H1 (cell line): Measurements from ENCODE around the gene MYO16. TPM values are rescaled to one million over a fixed set of nuclear protein-coding genes. Genes with fewer than 3 reads are reported as not detected.

Experiments
- CTCF ChIA-PET: fragments of 300-600 bp; sonication (Branson Sonifier 250); formaldehyde crosslinking; loops from one replicate; lab custom pipeline; 2021; ENCODE audit not compliant: partially characterized antibody; lab: Charles Lee
- POLR2A ChIA-PET: fragments of 300-600 bp; sonication (Branson Sonifier 250); formaldehyde crosslinking; loops from one replicate; lab custom pipeline; 2021; ENCODE audit warnings: inconsistent platforms; ENCODE audit not compliant: partially characterized antibody; lab: Charles Lee
- DNase-seq, 2 experiments: peaks; one replicate each; pipeline versions ENCODE4 v3.0.0 to v3.0.0-alpha.2; 2010 to 2022; ENCODE audit warnings: low spot score in 2 of 2, low read depth in 1 of 2, mixed read lengths in 1 of 2
- FAIRE-seq: peaks from 2 replicates; lab custom pipeline; 2011; peaks lifted over from hg19 to GRCh38; lab: Jason Lieb, UNC
- H2AFZ ChIP-seq: 2 replicates; pipeline ENCODE4 v1.8.1; 2012; ENCODE audit warnings: low read length, inconsistent platforms
- H2AK5ac ChIP-seq: 2 replicates; pipeline ENCODE4 v1.6.1; 2013; ENCODE audit warnings: low read depth, low read length
- H2BK120ac ChIP-seq: replicated peaks from 2 replicates; pipeline ENCODE3; 2013; ENCODE audit warnings: low read depth, low read length, inconsistent platforms
- H2BK12ac ChIP-seq: 2 replicates; pipeline ENCODE4 v1.6.1; 2013; ENCODE audit warnings: low read depth, low read length
- H2BK15ac ChIP-seq: 2 replicates; pipeline ENCODE4 v1.6.1; 2013; ENCODE audit warnings: low read length
- H2BK20ac ChIP-seq: 2 replicates; pipeline ENCODE4 v1.6.1; 2013; ENCODE audit warnings: low read length
- H2BK5ac ChIP-seq: 2 replicates; pipeline ENCODE4 v1.6.1; 2013; ENCODE audit warnings: low read depth, low read length
- H3K14ac ChIP-seq: 2 replicates; pipeline ENCODE4 v1.6.1; 2013; ENCODE audit warnings: inconsistent platforms; ENCODE audit not compliant: insufficient read length
- H3K18ac ChIP-seq: 2 replicates; pipeline ENCODE4 v1.6.1; 2013; ENCODE audit warnings: low read length; ENCODE audit errors: extremely low read depth
- H3K23ac ChIP-seq: 2 replicates; pipeline ENCODE4 v1.6.1; 2013; ENCODE audit warnings: inconsistent platforms; ENCODE audit not compliant: insufficient read length
- H3K23me2 ChIP-seq: 2 replicates; pipeline ENCODE4 v1.6.1; 2013; ENCODE audit warnings: low read depth, low read length
- H3K27ac ChIP-seq: 2 replicates; pipeline ENCODE4 v1.6.1; 2011; ENCODE audit warnings: low read depth, low read length, inconsistent platforms
- H3K27me3 ChIP-seq, 4 experiments: replicated peaks in 1 of 4; 1 replicate in 1 of 4; 2 replicates in 3 of 4; pipeline versions ENCODE4 v1.6.1 to v1.8.1; 2011 to 2013; ENCODE audit warnings: low read length in 3 of 4, mild to moderate bottlenecking in 3 of 4, inconsistent platforms in 2 of 4, mixed read lengths in 2 of 4, moderate library complexity in 1 of 4; ENCODE audit not compliant: control insufficient read depth in 3 of 4, insufficient read depth in 3 of 4; ENCODE audit errors: extremely low read depth in 1 of 4
- H3K36me3 ChIP-seq, 4 experiments: 2 replicates each; pipeline versions ENCODE4 v1.6.1 to v1.8.1; 2011 to 2013; ENCODE audit warnings: mild to moderate bottlenecking in 4 of 4, low read length in 3 of 4, moderate library complexity in 2 of 4, control low read depth in 1 of 4, inconsistent platforms in 1 of 4; ENCODE audit not compliant: insufficient read depth in 4 of 4, control insufficient read depth in 2 of 4
- H3K4ac ChIP-seq: replicated peaks from 2 replicates; pipeline ENCODE3; 2013; ENCODE audit warnings: low read length, low read depth, mixed read lengths, inconsistent platforms; ENCODE audit not compliant: insufficient read length
- H3K4me1 ChIP-seq, 4 experiments: replicated peaks in 1 of 4; 1 replicate in 1 of 4; 2 replicates in 3 of 4; pipeline versions ENCODE4 v1.6.1 to v1.8.1; 2011 to 2013; ENCODE audit warnings: low read length in 3 of 4, inconsistent platforms in 2 of 4, mixed read lengths in 1 of 4; ENCODE audit not compliant: insufficient read depth in 4 of 4, control insufficient read depth in 3 of 4
- H3K4me2 ChIP-seq, 2 experiments: 2 replicates each; pipeline versions ENCODE4 v1.6.1 to v1.8.1; 2011 to 2013; ENCODE audit warnings: low read depth in 2 of 2, low read length in 2 of 2, control low read depth in 1 of 2, inconsistent platforms in 1 of 2, mild to moderate bottlenecking in 1 of 2; ENCODE audit not compliant: insufficient read depth in 1 of 2
- H3K4me3 ChIP-seq, 4 experiments: fragments of 200-600, 300-600 bp in 1 of 4; sonication (generic), shearing (Covaris generic), sonication (Bioruptor Twin) in 1 of 4; 2 replicates each; pipeline versions ENCODE4 v1.5.1 to v1.8.1; 2011 to 2016; ENCODE audit warnings: low read length in 4 of 4, low read depth in 3 of 4, control low read depth in 2 of 4, inconsistent platforms in 2 of 4, mild to moderate bottlenecking in 2 of 4, mixed read lengths in 1 of 4, moderate library complexity in 1 of 4; ENCODE audit not compliant: insufficient read depth in 2 of 4; ENCODE audit errors: extremely low read depth in 1 of 4
- H3K56ac ChIP-seq: replicated peaks from 2 replicates; pipeline ENCODE3; 2013; ENCODE audit warnings: low read depth, mild to moderate bottlenecking, mixed read lengths, low read length, inconsistent platforms; ENCODE audit not compliant: insufficient read length
- H3K79me1 ChIP-seq: 2 replicates; pipeline ENCODE4 v1.6.1; 2013; ENCODE audit warnings: low read depth, low read length, control low read depth
- H3K79me2 ChIP-seq, 2 experiments: 2 replicates each; pipeline versions ENCODE4 v1.6.1 to v1.8.1; 2012 to 2013; ENCODE audit warnings: low read length in 2 of 2, mild to moderate bottlenecking in 2 of 2, inconsistent platforms in 1 of 2; ENCODE audit not compliant: insufficient read depth in 2 of 2, control insufficient read depth in 1 of 2
- H3K9ac ChIP-seq, 4 experiments: replicated peaks in 1 of 4; 1 replicate in 1 of 4; 2 replicates in 3 of 4; pipeline versions ENCODE4 v1.6.1 to v1.8.1; 2011 to 2013; ENCODE audit warnings: low read depth in 3 of 4, low read length in 3 of 4, control low read depth in 2 of 4, mild to moderate bottlenecking in 2 of 4, moderate library complexity in 2 of 4, inconsistent platforms in 1 of 4; ENCODE audit errors: extremely low read depth in 1 of 4
- H3K9me3 ChIP-seq, 2 experiments: 2 replicates each; pipeline versions ENCODE4 v1.6.1 to v1.8.1; 2012 to 2013; ENCODE audit warnings: mild to moderate bottlenecking in 2 of 2, moderate library complexity in 2 of 2, control low read depth in 1 of 2, inconsistent platforms in 1 of 2, low read depth in 1 of 2, low read length in 1 of 2, mixed read lengths in 1 of 2; ENCODE audit not compliant: insufficient read depth in 2 of 2
- H4K20me1 ChIP-seq, 2 experiments: replicated peaks in 1 of 2; 2 replicates each; pipeline versions ENCODE3 to v1.8.1; 2011 to 2013; ENCODE audit warnings: inconsistent platforms in 2 of 2, low read length in 2 of 2, mild to moderate bottlenecking in 1 of 2; ENCODE audit not compliant: insufficient read depth in 2 of 2, control insufficient read depth in 1 of 2
- H4K5ac ChIP-seq: 2 replicates; pipeline ENCODE4 v1.6.1; 2013; ENCODE audit warnings: low read length, low read depth, mixed read lengths, inconsistent platforms; ENCODE audit not compliant: insufficient read length
- H4K8ac ChIP-seq: 2 replicates; pipeline ENCODE4 v1.8.0; 2013; ENCODE audit warnings: mild to moderate bottlenecking, moderate library complexity, low read length, inconsistent platforms; ENCODE audit not compliant: insufficient read depth; ENCODE audit errors: extremely low read depth
- H4K91ac ChIP-seq: replicated peaks from 2 replicates; pipeline ENCODE3; 2013; ENCODE audit warnings: low read length, mixed read lengths, inconsistent platforms; ENCODE audit not compliant: insufficient read length
- BRCA1 ChIP-seq: IDR thresholded peaks from 2 replicates; pipeline ENCODE4 v1.6.1; 2012; ENCODE audit warnings: low read depth, low read length, improper control_type of control experiment
- CBX5 ChIP-seq: fragments of 300-800, 300-1000 bp; sonication (generic); IDR thresholded peaks from 2 replicates; pipeline ENCODE4 v1.7.1; 2016; ENCODE audit warnings: antibody characterized with exemption, low read length, low read depth
- CREB1 ChIP-seq: IDR thresholded peaks from 2 replicates; pipeline ENCODE4 v1.6.1; 2012; ENCODE audit warnings: inconsistent platforms
- CTCF ChIP-seq, 3 experiments: IDR thresholded peaks; 1 replicate in 2 of 3; 2 replicates in 1 of 3; pipeline versions ENCODE4 v1.5.1 to v1.6.1; 2011; ENCODE audit warnings: low read length in 3 of 3, mild to moderate bottlenecking in 3 of 3, inconsistent platforms in 2 of 3, low read depth in 1 of 3, moderate library complexity in 1 of 3; ENCODE audit not compliant: insufficient read depth in 1 of 3; ENCODE audit errors: control extremely low read depth in 1 of 3
- FOSL1 ChIP-seq: IDR thresholded peaks from 2 replicates; pipeline ENCODE4 v1.6.1; 2011; ENCODE audit warnings: mild to moderate bottlenecking, low read depth, low read length, moderate library complexity; ENCODE audit not compliant: insufficient read depth
- KDM5A ChIP-seq: fragments of 200-600 bp; IDR thresholded peaks from 2 replicates; pipeline ENCODE4 v1.7.1; 2012; ENCODE audit warnings: mild to moderate bottlenecking, low read length, inconsistent platforms, mixed read lengths
- MAFK ChIP-seq: IDR thresholded peaks from 2 replicates; pipeline ENCODE4 v1.6.1; 2012; ENCODE audit warnings: low read depth, mild to moderate bottlenecking, improper control_type of control experiment, low read length
- NANOG ChIP-seq: IDR thresholded peaks from 2 replicates; pipeline ENCODE4 v1.6.1; 2011; ENCODE audit warnings: low read length, low read depth, mild to moderate bottlenecking, inconsistent platforms; ENCODE audit not compliant: insufficient read depth, poor library complexity, severe bottlenecking
- RAD21 ChIP-seq, 2 experiments: IDR thresholded peaks in 1 of 2; conservative IDR thresholded peaks in 1 of 2; 2 replicates each; pipeline ENCODE4 v1.6.1; 2011; ENCODE audit warnings: low read depth in 2 of 2, low read length in 2 of 2, improper control_type of control experiment in 1 of 2, inconsistent platforms in 1 of 2, mild to moderate bottlenecking in 1 of 2, moderate library complexity in 1 of 2
- RXRA ChIP-seq: IDR thresholded peaks from 2 replicates; pipeline ENCODE4 v1.6.1; 2011; ENCODE audit warnings: low read depth, mild to moderate bottlenecking, low read length, moderate library complexity; ENCODE audit not compliant: insufficient read depth
- TCF12 ChIP-seq: IDR thresholded peaks from 2 replicates; pipeline ENCODE4 v1.6.1; 2011; ENCODE audit warnings: low read depth, mild to moderate bottlenecking, low read length
- TEAD4 ChIP-seq: IDR thresholded peaks from 2 replicates; pipeline ENCODE4 v1.6.1; 2012; ENCODE audit warnings: low read depth, low read length, inconsistent platforms, mixed read lengths
- WGBS, 2 experiments: shearing (Covaris generic) in 1 of 2; methylation state at CpG; one replicate each; pipeline versions ENCODE4 v1.1.6 to v1.1.7; 2013 to 2015; ENCODE audit warnings: low lambda C conversion rate in 2 of 2, mixed read lengths in 2 of 2, inconsistent platforms in 1 of 2, low coverage in 1 of 2, missing lambda C conversion rate in 1 of 2; ENCODE audit not compliant: insufficient replicate concordance in 2 of 2, insufficient coverage in 1 of 2, insufficient read length in 1 of 2; ENCODE audit errors: extremely low coverage in 1 of 2, missing lambda C conversion rate in 1 of 2; 5-methylcytosine and 5-hydroxymethylcytosine counted together
- polyA plus RNA-seq, 7 experiments: library from polyadenylated mRNA; depleted of rRNA in 3 of 7; stranded (reverse) in 5 of 7; unstranded in 2 of 7; fragments of >200 nt in 5 of 7; fragments of 200-250 nt in 2 of 7; gene quantifications; 1 replicate in 5 of 7; 2 replicates in 1 of 7; 4 replicates in 1 of 7; pipeline versions ENCODE4 v1.2.1 to v1.2.3, GENCODE V29; 2011 to 2013; ENCODE audit warnings: missing spikeins in 2 of 7, mixed read lengths in 2 of 7
- total RNA-seq: library from RNA; stranded (reverse); fragmentation: NEBNext Ultra II Directional; extraction: Animal tissue kit (Norgen Biotek cat#: 25700); gene quantifications from 2 replicates; pipeline ENCODE4 v1.2.1, GENCODE V29; 2021

MYO16 gene
- total and polyA plus RNA-seq, 2 of the 8 experiments (the other 6 are each of a cell fraction or from before 2014, with no cell fraction given) = 0.02 to 0.22 TPM

- Histone ChIP-seq H3K23me2 (peaks cover 6% of the 10 kb centered on the region; the same call in 1 of the 2 replicates), H3K56ac (no peak overlapping the region), H3K4me1 (no peaks in the 10 kb centered on the region), H2BK120ac (no peak overlapping the region), H2BK20ac (no peak overlapping the region), H3K36me3 (no peaks in the 10 kb centered on the region), H4K20me1 (no peaks in the 10 kb centered on the region), H2BK5ac (no peak overlapping the region), H2AFZ (no peak overlapping the region), H3K18ac (no peak overlapping the region), H3K14ac (no peak overlapping the region), H4K5ac (no peak overlapping the region), H3K79me2 (no peaks in the 10 kb centered on the region), H3K27me3 (peaks cover 2 to 24% (median 15%) of the 10 kb centered on the region in 4 experiments), H3K23ac (no peak overlapping the region), H4K8ac (no peak overlapping the region), H3K4me3 (no peak overlapping the region), H3K4ac (no peak overlapping the region), H2BK12ac (no peak overlapping the region), H4K91ac (no peak overlapping the region), H3K9ac (no peak overlapping the region), H3K9me3 (no peaks in the 10 kb centered on the region), H2AK5ac (no peak overlapping the region), H3K79me1 (no peaks in the 10 kb centered on the region), H3K27ac (no peak overlapping the region), H2BK15ac (no peak overlapping the region), H3K4me2 (no peak overlapping the region)
- ChIA-PET CTCF (interaction anchor here (0.6 to 1.6 kb wide), 4 partner anchors 15 to 591 kb away, joined by 3 to 5 read pairs (median 3); no protein-coding TSS in a partner anchor), POLR2A (no interaction called here)
- no peak for FAIRE-seq
- 64% methylated on average over 3 of the region's 3 CpGs; no CpG with 5 or more reads in 1 of the 2 experiments for WGBS, 2 experiments
- DNase-seq = no peak
- no peak for TF ChIP-seq MAFK
- no peak for TF ChIP-seq TEAD4
- TF ChIP-seq RXRA = no peak
- TF ChIP-seq CREB1 = no peak
- no peak for TF ChIP-seq FOSL1
- no peak for TF ChIP-seq KDM5A
- TF ChIP-seq BRCA1 = no peak
- TF ChIP-seq TCF12 = no peak
- TF ChIP-seq CTCF (IDR thresholded peaks at IDR 0.05; ENCODE audit: control extremely low read depth in 1 of 3, insufficient read depth in 1 of 3, low read depth in 1 of 3, low read length in 3 of 3) = no peak
- no peak for TF ChIP-seq NANOG
- no peak for TF ChIP-seq RAD21 (IDR thresholded peaks at IDR 0.05 in 1 of 2, conservative IDR thresholded peaks at IDR 0.05 in 1 of 2; ENCODE audit: low read depth in 2 of 2, low read length in 2 of 2)
- no peak for TF ChIP-seq CBX5
These were observed 35.3 kb upstream of the MYO16 start for GRCh38 chr13:108594153-108594552.
